Activated CD8-positive, alpha-beta memory T cell treated with anti-CD3 and anti-CD28 coated beads, Interleukin-2, amount 50 U/mL, for 4 hours (primary cell): Measurements from ENCODE around the gene SAMD13.

Experiments used
- DNase-seq: peaks from one replicate; pipeline ENCODE4 v3.0.0-alpha.2; 2020

The SAMD13 gene

DNA sequence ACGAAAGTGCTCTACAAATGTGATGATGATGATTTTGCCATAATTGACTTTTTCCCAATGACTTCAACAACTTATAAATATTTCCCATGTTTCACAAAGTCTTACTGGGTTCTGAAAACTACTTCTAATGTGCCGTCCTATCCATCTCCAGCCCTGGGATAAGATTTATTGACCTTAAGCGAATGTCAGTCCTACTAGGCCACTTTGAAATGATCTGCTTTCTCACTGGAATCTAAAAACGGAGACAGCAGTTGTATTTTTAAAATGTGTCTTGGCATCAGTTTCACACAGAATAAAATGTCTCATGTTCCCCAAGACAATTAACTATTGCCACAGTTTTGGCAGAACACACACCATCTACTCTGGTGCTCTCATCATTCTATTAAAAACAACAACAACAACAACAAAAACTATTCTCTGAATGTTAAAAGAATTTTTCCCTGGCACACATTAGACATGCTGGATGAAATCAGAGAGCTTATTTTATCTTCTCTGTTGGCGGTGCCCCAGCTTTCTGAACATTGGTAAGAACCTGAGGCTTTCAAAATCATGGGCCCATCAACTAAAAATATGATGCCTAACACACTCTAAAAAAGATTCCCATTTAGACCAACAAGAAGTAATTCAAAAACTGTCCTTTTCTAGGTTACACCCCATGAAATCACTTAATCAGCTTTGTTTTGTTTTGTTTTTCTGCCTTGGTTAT is 73.6 kb downstream of the SAMD13 start:
- no peak for DNase-seq

DNA sequence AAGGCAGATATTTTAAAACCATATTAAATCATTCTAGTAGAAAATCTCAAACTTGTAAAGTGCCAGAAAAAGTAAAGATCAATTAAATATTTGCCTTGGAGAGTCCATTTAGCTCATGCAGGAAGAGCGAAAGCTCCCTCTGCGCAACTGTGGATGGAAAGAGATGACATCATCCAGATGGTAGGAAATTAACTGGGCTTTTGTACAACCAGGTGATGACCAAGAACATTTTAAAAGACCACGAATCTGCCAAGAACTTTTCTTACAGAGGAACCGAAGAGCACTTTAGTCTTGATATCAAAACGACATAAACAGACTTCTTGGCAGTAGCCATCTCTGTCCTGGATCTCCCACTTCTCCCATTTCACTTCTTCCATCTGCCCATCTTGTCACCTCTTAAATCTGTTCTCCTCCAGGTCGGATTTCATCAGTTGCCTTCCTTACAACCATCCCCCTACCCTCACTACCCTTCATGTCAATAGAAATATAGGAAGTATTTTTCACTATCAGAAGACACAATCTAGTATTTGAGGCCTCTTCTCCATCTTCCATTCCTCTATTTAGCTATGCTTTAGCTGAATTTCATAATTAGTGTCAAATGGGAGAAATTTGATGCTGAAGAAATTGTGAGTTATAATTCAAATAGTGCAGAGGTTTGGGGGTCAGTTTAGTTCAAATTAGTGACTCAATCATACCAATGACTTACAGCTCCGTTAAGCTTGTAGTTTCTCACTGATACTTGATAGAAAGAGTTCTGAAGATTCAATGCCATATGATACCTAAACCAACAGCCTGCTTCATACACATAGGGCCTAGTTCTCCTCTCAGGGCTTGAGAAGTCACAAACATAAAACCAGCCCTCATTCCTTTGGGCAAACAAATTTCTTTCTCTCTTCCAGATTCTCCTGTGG is 74.7 kb downstream of the SAMD13 start:
- DNase-seq: no peak

DNA sequence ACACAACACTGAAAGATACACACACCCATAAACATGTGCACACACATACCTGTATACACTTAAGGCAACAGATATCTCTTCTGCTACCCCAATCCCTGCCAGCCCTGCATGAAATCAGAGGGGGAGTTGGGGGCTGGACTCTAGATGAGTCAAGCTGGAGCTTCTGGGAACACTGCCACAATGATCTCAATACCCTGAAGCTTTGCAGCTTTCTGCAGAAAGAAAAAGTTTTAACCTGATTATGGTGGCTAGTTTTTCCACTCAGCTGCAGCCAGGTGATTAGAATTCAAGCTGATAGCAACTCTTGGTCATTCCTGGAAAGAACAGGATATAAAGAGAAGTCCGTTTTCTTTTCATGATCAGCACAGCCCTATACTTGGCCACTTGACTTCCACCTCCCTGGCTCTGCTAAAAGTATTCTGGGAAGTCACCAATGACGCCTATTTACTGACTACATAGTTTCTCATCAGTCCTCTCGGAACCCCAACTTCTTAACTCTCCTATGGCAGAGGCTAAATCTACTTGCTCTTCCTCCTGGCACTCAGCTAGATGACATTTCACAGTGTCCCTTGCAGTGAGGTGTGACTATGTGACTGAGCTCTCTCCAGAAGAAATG is 76.1 kb downstream of the SAMD13 start:
- DNase-seq: no peak

GRCh38 chr1:84379138-84379916 is 77.8 kb downstream of the SAMD13 start:
- DNase-seq: no peak

GRCh38 chr1:84379917-84380180 is 78.3 kb downstream of the SAMD13 start:
- DNase-seq: no peak

DNA sequence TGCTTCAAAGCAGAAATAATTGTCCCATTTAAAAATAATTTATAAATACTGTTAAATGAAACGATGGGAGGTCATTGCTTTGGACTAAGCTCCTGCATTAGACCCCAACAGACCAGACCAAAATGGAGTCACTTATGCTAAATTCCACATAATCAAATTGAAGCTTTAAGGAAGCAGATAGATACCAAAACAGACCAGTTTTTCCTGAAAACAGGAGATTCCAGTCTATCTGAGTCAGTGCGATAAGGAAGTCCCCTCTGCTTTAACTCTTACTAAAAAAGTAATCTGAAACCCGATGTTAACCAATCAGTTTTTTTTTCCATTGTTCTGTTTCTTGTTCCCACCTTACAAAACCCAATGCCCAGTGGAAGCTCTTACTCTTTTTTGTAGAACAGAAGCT is 80.6 kb downstream of the SAMD13 start:
- DNase-seq: no peak

DNA sequence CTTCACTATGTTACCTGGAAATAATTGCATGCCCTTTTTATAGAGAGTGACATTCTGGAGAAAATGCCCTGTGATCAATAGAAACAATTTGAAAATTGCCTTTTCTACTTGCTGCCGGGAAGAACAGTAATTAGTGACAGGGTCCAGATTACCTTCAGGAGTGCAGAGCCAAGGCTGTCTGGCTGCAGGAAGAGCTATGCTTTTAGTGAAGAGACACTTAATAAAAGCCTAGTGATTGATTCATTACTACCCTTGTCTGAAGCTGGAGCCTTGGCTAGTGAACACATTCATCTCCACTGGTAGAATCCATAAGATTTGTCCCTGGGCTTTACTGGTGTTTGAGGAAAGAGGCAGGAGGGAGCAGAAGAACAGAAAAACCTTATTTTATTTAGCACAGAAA is 83.8 kb downstream of the SAMD13 start:
- DNase-seq: no peak

DNA sequence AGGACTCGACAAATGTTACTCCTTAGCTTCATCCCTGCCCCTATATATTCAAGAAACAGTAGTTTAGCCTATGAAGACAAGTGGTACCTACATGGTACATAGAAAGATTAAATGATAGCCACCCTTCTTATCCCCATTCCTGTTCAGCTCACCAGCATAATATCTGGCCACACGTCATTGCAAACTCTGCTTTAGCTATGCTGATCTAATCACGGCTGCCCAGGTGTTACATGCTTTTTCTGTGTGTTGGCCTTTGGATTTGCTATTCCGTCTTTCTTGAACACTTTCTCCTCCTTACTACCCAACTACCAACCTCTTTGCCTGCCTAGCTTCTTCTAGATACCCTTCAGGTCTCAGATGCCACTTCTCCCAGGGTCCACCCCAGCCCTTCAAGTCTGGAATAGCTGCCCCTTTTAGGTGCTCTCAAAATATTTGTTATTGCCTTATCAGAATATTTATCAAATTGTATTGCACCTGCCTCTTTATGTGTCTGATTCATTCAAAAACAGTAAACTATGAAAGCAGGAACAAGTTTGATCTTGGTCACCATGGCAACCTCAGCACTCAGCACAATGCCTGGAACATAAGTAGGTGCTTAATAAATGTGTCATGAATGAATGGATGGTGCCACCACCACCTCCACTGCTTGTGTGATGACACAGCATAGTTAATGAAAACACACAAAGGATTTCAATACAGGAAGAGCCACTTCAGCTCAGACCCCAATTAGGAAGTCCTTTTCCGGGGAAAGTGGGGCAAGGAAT is 85.4 kb downstream of the SAMD13 start:
- no peak for DNase-seq

- DNase-seq: no peak
These were observed 86.1 kb downstream of the SAMD13 start for GRCh38 chr1:84387480-84388163.

- no peak for DNase-seq
These were observed 88.7 kb downstream of the SAMD13 start for GRCh38 chr1:84390226-84390625.

GRCh38 chr1:84398175-84399155 is 97.0 kb downstream of the SAMD13 start, which contains the start of gene DNASE2B:
Gene DNASE2B, plus strand, starts transcription at chr1:84398484. Its CDS starts 81 bp downstream, at chr1:84398565.
- no peak for DNase-seq
